Activated naive CD8-positive, alpha-beta T cell treated with anti-CD3 and anti-CD28 coated beads for 36 hours (primary cell): ENCODE results near the gene NANOS2. TPM values are rescaled to one million over a fixed set of nuclear protein-coding genes. Genes with fewer than 3 reads are reported as not detected.

ENCODE experiments used
- DNase-seq: peaks from one replicate; pipeline ENCODE4 v3.0.0; 2021
- H3K27ac Mint-ChIP-seq: one replicate; pipeline ENCODE4 v1.8.0; 2022; ENCODE audit warnings: mild to moderate bottlenecking, moderate library complexity, mixed read lengths
- H3K27me3 Mint-ChIP-seq: one replicate; pipeline ENCODE4 v1.8.0; 2022; ENCODE audit warnings: mild to moderate bottlenecking, mixed read lengths
- H3K36me3 Mint-ChIP-seq: one replicate; pipeline ENCODE4 v1.8.0; 2021; ENCODE audit warnings: mild to moderate bottlenecking, mixed read lengths
- H3K4me1 Mint-ChIP-seq: one replicate; pipeline ENCODE4 v1.8.0; 2021; ENCODE audit warnings: mixed read lengths
- H3K4me3 Mint-ChIP-seq: one replicate; pipeline ENCODE4 v1.8.0; 2022; ENCODE audit warnings: mild to moderate bottlenecking, moderate library complexity, mixed read lengths
- H3K9me3 Mint-ChIP-seq: one replicate; pipeline ENCODE4 v1.8.0; 2022; ENCODE audit warnings: mixed read lengths
- total RNA-seq, 2 experiments: library from RNA; stranded (reverse); gene quantifications; one replicate each; pipeline ENCODE4 v1.2.3, GENCODE V29; 2021

The NANOS2 gene
- not detected for total RNA-seq

GRCh38 chr19:45913874-45914830 is at the start of gene NANOS2:
TSS of gene NANOS2 (minus strand) at chr19:45914778. CDS start at chr19:45914693, 85 bp downstream.
- Mint-ChIP-seq H3K36me3 (no peaks in the 10 kb centered on the region), H3K27me3 (peaks cover 50% of the 10 kb centered on the region), H3K4me3 (no peak within 1 kb of the TSS), H3K9me3 (no peaks in the 10 kb centered on the region), H3K4me1 (no peaks in the 10 kb centered on the region), H3K27ac (no peak within 1 kb of the TSS)
- no peak for DNase-seq

DNA sequence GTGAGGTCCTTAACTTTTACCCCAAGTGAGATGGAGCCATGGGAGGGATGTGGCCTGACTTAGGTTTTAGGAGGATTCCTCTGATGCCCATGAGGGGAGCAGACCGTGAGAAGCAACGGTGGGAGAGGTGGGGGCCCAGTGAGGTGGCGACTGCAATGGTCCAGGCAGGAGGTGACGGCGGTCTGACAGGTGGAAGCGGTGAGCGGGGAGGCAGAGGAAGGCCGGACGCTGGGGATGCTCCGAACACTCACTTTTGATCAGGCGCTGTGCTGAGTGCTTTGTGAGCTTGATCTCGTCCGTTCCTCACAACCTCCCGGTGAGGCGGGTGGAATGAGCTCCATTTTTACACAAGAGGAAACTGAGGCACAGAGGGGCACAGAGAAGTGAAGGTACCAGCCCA is 47.4 kb upstream of the NANOS2 start:
- DNase-seq: no peak
- H3K36me3 Mint-ChIP-seq: no peaks in the 10 kb centered on the region

DNA sequence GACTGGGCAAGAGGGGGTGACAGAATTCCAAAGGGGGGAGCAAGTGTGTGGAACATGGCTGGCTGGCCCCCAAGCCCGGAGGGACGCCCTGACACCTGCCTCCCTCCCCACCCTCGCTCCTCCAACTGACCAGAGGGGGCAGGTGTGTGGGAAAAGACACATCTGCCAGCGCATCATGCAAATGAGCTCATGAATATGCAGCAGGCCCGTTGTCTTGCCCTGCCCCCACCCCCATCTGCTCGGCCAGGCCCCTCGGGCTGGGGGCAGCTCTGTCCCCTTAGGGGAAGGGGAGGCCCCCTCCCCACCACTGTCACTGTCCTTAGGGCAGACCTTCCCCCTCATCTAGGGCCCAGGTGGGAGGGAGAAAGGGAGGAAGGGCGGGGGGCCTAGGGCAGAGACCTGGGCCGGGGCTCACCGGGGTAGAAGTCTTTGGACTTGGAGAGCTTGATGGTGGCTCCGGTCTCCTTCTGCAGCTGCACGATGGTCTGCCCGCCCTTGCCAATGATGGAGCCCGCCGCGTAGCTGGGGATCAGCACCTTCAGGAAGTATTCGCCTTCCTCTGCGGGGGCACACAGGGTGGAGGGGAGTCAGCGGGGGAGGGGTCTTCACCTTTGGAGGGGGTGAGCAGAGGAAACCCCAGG is 46.1 kb upstream of the NANOS2 start:
- peaks cover 49% of the 10 kb centered on the region for H3K27me3 Mint-ChIP-seq
- no peaks in the 10 kb centered on the region for H3K4me1 Mint-ChIP-seq
- H3K27ac Mint-ChIP-seq: no peak overlapping the region
- no peaks in the 10 kb centered on the region for H3K36me3 Mint-ChIP-seq
- DNase-seq: no peak
- H3K9me3 Mint-ChIP-seq: no peaks in the 10 kb centered on the region
- no peak overlapping the region for H3K4me3 Mint-ChIP-seq

More for the DNA sequence above, 47.4 kb upstream of the NANOS2 start:
- H3K27me3 Mint-ChIP-seq: peaks cover 59% of the 10 kb centered on the region
- H3K9me3 Mint-ChIP-seq: no peaks in the 10 kb centered on the region
- no peak overlapping the region for H3K27ac Mint-ChIP-seq
- H3K4me3 Mint-ChIP-seq: no peak overlapping the region
- H3K4me1 Mint-ChIP-seq: no peaks in the 10 kb centered on the region

- no peaks in the 10 kb centered on the region for H3K36me3 Mint-ChIP-seq
- H3K27me3 Mint-ChIP-seq: peaks cover 52% of the 10 kb centered on the region
- no peaks in the 10 kb centered on the region for H3K9me3 Mint-ChIP-seq
- H3K4me3 Mint-ChIP-seq: no peak overlapping the region
- no peaks in the 10 kb centered on the region for H3K4me1 Mint-ChIP-seq
- H3K27ac Mint-ChIP-seq: no peak overlapping the region
- DNase-seq: no peak
These were observed 45.0 kb upstream of the NANOS2 start for GRCh38 chr19:45959517-45960025.

DNA sequence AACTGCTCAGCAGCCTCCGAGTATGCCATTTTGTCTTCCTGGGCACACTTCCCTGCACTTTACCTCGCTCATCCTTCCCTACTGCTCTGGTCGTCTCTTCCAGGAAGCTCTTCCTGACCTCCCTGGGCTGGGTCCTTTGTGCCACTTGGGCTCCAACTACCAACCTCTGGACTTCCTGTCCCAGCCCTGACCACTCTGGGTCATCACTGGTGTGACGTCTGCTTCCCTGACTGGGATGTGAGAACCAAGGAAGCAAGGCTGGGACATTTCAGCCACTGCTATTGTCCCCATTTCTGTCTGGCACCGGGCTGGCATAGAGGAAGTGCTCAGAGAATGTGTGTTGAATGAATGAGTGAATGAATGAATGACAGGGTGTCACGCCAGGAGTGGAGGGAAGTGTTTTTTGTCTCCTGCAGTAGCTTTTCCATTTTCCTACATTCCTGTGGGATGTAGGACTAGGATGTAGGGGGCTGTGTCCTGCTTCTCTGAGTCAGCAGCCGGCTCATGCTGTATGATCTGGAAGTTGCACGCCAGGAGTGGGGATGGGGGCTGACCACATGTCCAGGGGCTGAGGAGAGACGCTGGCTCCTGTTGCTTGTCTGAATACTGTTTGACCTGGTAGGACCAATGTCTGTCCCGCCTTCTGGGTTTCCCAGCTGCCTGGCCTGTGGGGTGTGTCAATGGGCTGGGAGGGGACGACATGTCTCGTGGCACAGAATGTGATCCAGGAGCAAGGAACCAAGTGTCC is 44.4 kb upstream of the NANOS2 start:
- H3K27me3 Mint-ChIP-seq: peaks cover 54% of the 10 kb centered on the region
- H3K36me3 Mint-ChIP-seq: no peaks in the 10 kb centered on the region
- H3K9me3 Mint-ChIP-seq: no peaks in the 10 kb centered on the region
- H3K4me1 Mint-ChIP-seq: no peaks in the 10 kb centered on the region
- H3K4me3 Mint-ChIP-seq: no peak overlapping the region
- H3K27ac Mint-ChIP-seq: no peak overlapping the region
- no peak for DNase-seq

- DNase-seq: no peak
- H3K27me3 Mint-ChIP-seq: peaks cover 59% of the 10 kb centered on the region
- H3K4me3 Mint-ChIP-seq: no peak overlapping the region
- no peaks in the 10 kb centered on the region for H3K9me3 Mint-ChIP-seq
- H3K4me1 Mint-ChIP-seq: peaks cover under 1% of the 10 kb centered on the region
- H3K36me3 Mint-ChIP-seq: no peaks in the 10 kb centered on the region
- H3K27ac Mint-ChIP-seq: no peak overlapping the region
These were observed 43.7 kb upstream of the NANOS2 start for GRCh38 chr19:45958320-45958719.

- Mint-ChIP-seq H3K36me3 (no peaks in the 10 kb centered on the region), H3K27ac (no peak overlapping the region), H3K27me3 (peaks cover 52% of the 10 kb centered on the region), H3K4me1 (peaks cover 4% of the 10 kb centered on the region), H3K4me3 (no peak overlapping the region), H3K9me3 (peaks cover 3% of the 10 kb centered on the region)
- DNase-seq: no peak
These were observed 41.5 kb upstream of the NANOS2 start for GRCh38 chr19:45955905-45956608.

- Mint-ChIP-seq H3K4me3 (no peak overlapping the region), H3K36me3 (no peaks in the 10 kb centered on the region), H3K27ac (no peak overlapping the region), H3K27me3 (peaks cover 37% of the 10 kb centered on the region), H3K9me3 (peaks cover 3% of the 10 kb centered on the region), H3K4me1 (peaks cover 4% of the 10 kb centered on the region)
- no peak for DNase-seq
These were observed 39.6 kb upstream of the NANOS2 start for GRCh38 chr19:45954156-45954555.

DNA sequence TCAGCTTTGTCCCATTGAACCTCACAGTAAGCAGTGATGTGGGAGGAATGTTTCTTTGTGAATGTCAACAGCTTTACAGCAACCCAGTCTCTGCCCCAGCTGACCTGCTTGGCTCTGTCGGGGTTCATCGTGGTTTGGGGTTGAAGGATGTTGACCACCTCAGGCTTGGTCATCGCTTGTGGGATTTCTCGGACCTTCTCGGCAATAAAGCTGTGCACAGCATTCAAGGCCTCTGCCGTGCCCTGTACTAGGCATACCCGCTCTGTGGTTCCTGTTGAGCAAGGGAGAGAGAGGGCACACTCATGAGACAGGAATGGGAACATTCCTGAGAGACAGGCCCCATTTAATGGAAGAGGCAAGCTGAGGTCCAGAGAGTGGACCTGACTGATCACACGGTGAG is 39.1 kb upstream of the NANOS2 start:
- DNase-seq: no peak
- peaks cover 33% of the 10 kb centered on the region for H3K27me3 Mint-ChIP-seq
- H3K36me3 Mint-ChIP-seq: no peaks in the 10 kb centered on the region
- H3K27ac Mint-ChIP-seq: no peak overlapping the region
- H3K4me3 Mint-ChIP-seq: no peak overlapping the region
- H3K9me3 Mint-ChIP-seq: peaks cover 3% of the 10 kb centered on the region
- peaks cover 4% of the 10 kb centered on the region for H3K4me1 Mint-ChIP-seq

DNA sequence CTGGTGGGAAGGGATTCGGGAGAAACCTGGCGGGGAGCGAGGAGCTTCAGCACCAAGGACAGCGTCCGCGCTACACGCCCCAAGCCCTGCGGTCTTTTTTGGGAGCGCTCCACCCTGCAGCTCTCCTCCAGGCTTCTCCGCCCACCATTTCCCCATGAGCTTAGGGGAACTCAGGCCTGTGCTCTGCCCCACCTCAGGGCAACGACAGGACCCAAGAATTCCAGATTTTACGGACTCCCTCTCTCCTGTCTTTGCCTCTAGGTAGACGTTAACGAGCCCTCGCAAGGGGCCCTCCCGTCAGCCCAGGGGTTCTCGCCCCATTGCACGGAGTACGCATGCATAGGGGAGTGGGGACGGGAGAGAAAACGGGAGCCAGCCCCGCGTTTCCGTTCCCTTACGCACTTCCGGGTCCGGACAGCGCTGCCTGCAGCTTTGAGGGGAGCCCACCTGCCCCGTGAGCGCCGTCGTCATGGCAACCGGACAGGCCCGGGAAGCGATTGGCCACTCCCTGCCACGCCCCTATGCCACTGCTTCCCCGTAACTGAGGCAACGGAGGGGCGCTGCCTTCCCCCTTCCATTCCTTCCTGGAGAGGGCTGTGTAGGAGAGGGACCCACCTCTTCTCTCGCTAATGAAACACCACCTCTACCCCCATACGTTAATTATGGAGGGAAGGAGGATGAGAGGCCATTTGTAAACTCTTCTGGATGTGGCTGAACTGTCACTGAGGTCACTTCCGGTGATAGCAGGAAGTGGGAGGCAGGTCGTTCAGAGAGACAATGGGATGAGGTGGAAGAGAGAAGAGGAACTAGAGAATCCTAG is 38.3 kb upstream of the NANOS2 start:
- peaks cover 28% of the 10 kb centered on the region for H3K27me3 Mint-ChIP-seq
- H3K36me3 Mint-ChIP-seq: no peaks in the 10 kb centered on the region
- H3K27ac Mint-ChIP-seq: no peak overlapping the region
- H3K9me3 Mint-ChIP-seq: peaks cover 3% of the 10 kb centered on the region
- H3K4me1 Mint-ChIP-seq: peaks cover 4% of the 10 kb centered on the region
- peak overlapping the region; percentile 63 for H3K4me3 Mint-ChIP-seq
- peak; percentile 61 for DNase-seq

DNA sequence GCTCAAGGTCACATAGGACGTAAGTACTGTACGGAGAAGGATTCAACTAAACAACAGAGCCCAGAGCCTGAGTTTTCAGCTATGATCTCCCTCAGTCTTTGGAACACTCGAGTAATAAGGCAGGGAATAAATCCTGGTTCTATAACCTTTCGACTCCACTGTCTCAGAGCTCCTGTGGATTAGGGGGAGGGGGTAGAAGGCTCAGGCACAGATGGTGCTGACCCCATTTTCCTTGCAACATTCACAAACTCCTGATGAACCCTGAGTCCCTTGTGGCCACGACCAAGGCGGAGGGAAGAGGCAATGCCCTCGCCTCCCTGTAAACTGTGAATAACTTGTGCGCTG is 37.7 kb upstream of the NANOS2 start:
- Mint-ChIP-seq H3K36me3 (no peaks in the 10 kb centered on the region), H3K9me3 (peaks cover 3% of the 10 kb centered on the region), H3K27me3 (peaks cover 28% of the 10 kb centered on the region), H3K4me1 (peaks cover 4% of the 10 kb centered on the region), H3K27ac (no peak overlapping the region), H3K4me3 (peak overlapping the region; percentile 63)
- no peak for DNase-seq

DNA sequence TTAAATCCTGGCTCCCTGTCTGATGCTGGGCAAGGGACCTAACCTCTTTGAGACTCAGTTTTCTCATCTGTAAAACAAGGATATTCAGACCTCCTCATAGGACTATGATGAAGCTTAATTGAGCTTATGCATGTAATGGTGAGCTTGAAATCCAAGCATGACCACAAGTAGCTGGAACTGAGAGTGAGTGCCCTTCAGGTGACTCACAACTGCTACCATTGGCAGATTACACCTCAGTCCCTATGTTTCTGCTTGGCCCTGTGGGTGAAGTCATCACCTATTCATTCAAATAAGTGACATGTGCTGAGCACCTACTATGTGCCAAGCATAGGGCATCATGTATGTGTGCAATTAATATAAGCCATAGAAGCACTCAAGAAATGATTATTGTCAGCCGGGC is 33.3 kb upstream of the NANOS2 start:
- Mint-ChIP-seq H3K36me3 (no peaks in the 10 kb centered on the region), H3K4me3 (no peak overlapping the region), H3K27ac (no peak overlapping the region), H3K4me1 (no peaks in the 10 kb centered on the region), H3K27me3 (peaks cover 26% of the 10 kb centered on the region), H3K9me3 (no peaks in the 10 kb centered on the region)
- DNase-seq: no peak

DNA sequence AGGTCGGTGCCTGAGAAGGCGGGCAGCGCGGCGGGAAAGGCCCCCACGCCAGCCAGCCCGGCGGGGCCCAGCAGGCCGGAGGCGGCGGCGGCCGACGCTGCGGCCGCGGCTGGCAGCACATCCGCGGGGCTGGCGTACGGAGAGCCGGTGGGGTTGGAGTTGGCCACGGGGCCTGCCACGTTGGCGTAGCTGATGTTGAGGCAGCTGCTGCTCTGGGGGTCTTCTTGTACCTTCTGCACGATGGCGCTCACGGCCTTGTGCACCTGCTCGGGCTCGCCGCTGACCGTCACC is 25.9 kb upstream of the NANOS2 start:
- DNase-seq: no peak
- no peaks in the 10 kb centered on the region for H3K36me3 Mint-ChIP-seq

More for the DNA sequence above, 25.9 kb upstream of the NANOS2 start:
- H3K27ac Mint-ChIP-seq: no peak overlapping the region
- peaks cover 45% of the 10 kb centered on the region for H3K27me3 Mint-ChIP-seq
- H3K4me1 Mint-ChIP-seq: peaks cover 2% of the 10 kb centered on the region
- no peak overlapping the region for H3K4me3 Mint-ChIP-seq
- no peaks in the 10 kb centered on the region for H3K9me3 Mint-ChIP-seq
